Ovary (tissue), 3 donors: ENCODE data around the gene ZNF385D.

Experiments
- CTCF ChIP-seq, 3 donors: fragments of 450-650 bp in 2 of 3; fragments of 200-600 bp in 1 of 3; IDR thresholded peaks; one replicate each; pipeline versions ENCODE4 v1.5.1 to v1.8.0; 2016 to 2022; ENCODE audit warnings: antibody characterized with exemption in 3 of 3, mild to moderate bottlenecking in 1 of 3
- EP300 ChIP-seq: sonication (generic); formaldehyde crosslinking; IDR thresholded peaks from one replicate; pipeline ENCODE4 v1.6.1; 2017; ENCODE audit warnings: antibody characterized with exemption
- POLR2A ChIP-seq: fragments of 450-650 bp; IDR thresholded peaks from one replicate; pipeline ENCODE4 v1.6.1; 2017; ENCODE audit warnings: antibody characterized with exemption, mild to moderate bottlenecking, moderate library complexity
- donor health status: DM: no; HTN: no; CAD: no.

- TF ChIP-seq CTCF (IDR thresholded peaks at IDR 0.05) (no peak), POLR2A (no peak), EP300 (no peak)
These were observed 85.4 kb downstream of the ZNF385D start for GRCh38 chr3:21665444-21666100.
